OCI-LY1 (cell line): Measurements from ENCODE around the gene RANBP9.

Experiments used
- CTCF ChIP-seq: fragments of 200-600 bp; sonication (generic), shearing (Covaris generic); IDR thresholded peaks from 2 replicates; pipeline ENCODE4 v1.5.1; 2017; ENCODE audit warnings: mild to moderate bottlenecking, antibody characterized with exemption, low read length, moderate library complexity, mixed read lengths
- EZH2 ChIP-seq: fragments of 200-600 bp; sonication (generic), shearing (Covaris generic); IDR thresholded peaks from 2 replicates; pipeline ENCODE4 v1.8.0; 2017; ENCODE audit warnings: borderline replicate concordance, mixed run types, mild to moderate bottlenecking, antibody characterized with exemption, low read length, moderate library complexity, mixed read lengths

- no peak for TF ChIP-seq CTCF
- TF ChIP-seq EZH2: no peak
These were observed 47.6 kb downstream of the RANBP9 start for GRCh38 chr6:13663986-13664385.
